Tongue (tissue), 2 donors: ENCODE measurements around the gene TADA1. TPM values are rescaled to one million over a fixed set of nuclear protein-coding genes. Genes with fewer than 3 reads are reported as not detected.
"Not testable (repeated sequence)": the region's sequence is repeated elsewhere in the genome, so short reads cannot be mapped to it uniquely, and the experiment has no call there.

Experiments
- DNase-seq: peaks from one replicate; pipeline ENCODE4 v3.0.0-alpha.2; 2015
- total RNA-seq: library from RNA; depleted of rRNA; stranded (reverse); fragments of >200 nt; gene quantifications from one replicate; pipeline ENCODE4 v1.2.3, GENCODE V29; 2014

The TADA1 gene
- total RNA-seq, 1 donor from 2014 or later: 19.4 TPM

DNA sequence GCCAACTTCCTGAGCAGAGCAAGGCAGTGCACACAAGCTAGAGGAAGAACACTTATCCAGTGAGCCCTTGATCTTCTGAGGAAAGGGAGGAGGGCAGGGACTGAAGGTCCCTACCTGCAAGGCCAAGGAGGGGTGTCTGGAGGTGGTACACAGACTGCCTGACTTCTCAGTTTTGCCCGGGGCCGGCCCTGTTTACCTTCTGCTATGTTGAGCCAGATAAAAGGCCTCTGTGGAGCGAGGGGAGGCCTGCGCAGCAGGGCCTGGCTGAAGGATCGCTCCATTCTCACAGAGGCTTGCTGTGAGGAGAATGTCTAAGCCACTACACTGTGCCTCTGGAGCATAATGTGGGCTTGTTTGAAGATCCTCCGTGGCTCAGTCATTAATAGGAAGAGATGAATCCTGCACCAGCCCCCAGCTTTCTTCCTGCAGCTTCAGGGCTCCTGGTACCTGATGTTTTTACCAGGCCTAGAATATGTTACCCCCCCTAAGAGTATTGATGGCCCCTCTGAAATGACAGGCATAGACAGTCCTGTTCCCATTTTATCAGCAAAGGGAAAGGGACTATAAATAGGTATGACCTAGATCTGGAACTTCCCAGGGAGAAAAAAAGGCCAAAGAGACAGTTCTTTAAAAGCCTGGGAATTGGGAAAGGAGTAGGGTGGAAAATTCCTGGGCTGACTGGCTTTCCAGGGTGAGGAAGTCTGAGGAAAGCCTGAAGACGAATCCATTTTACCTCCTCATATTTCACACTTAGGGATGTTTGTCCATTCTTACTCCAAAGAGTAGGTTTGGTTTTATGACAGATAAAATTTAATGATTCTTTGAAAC is 32.1 kb downstream of the TADA1 start:
- DNase-seq: no peak

DNA sequence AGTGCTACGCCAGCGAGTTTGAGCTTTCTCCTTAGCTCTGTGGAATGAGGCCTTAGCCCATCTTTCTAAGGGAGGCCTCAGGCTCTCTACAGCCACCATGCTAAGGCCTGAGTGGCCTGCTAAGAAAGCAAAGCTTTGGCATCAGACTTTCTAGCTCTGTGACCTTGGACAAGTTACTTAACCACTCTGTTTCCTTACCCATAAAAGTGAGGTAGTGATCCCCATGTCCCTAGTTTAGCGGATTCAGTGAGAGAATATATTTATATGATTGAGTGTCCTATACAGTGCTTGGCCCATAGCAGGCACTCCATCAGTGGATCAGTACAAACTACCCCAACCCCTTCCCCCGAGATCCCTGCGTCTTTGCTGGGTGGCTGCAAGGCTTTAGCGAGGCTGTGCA is 32.7 kb downstream of the TADA1 start:
- DNase-seq: no peak

DNA sequence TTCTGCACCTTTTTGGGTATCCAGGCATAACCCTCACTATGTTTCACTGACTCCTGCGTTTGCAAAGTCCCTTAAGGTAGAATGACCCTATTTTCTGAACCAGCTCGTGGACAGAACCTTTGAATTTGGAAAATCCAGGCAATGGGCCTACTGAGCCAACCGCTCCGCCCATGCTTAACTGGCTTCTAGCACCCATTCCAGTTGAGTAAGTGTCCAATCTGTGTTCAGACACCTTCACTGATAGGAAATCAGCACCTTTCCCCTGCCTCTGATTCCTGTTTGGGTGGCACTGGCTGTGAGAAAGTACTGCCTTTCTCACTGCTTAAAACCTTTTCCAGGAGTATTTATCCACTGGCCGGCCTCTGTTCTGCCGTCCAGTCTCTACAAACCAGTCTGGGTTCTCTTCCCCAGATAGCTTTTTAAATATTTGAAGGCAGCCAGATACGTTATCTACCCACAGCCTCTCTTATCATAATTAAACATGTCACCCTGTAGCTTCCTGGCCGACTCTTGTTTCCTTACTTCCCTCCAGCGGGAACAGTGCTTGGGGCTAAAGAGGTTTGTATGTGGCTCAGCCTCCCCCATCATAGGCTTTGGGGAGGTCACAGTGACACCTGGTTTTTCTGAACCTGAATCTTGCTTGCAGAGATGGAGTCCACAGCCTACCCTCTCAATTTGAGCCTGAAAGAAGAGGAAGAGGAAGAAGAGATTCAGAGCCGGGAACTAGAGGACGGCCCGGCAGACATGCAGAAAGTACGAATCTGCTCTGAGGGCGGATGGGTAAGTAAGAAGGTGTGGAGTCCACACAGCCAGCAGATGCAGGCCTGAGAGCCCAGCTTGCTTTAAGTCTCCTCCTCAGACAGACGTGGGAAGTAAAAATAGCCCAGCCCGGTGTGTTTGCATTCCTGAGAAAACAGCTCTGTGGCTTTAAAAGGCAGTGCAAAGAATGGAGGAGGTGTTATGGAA is 35.5 kb downstream of the TADA1 start:
- no peak for DNase-seq

DNA sequence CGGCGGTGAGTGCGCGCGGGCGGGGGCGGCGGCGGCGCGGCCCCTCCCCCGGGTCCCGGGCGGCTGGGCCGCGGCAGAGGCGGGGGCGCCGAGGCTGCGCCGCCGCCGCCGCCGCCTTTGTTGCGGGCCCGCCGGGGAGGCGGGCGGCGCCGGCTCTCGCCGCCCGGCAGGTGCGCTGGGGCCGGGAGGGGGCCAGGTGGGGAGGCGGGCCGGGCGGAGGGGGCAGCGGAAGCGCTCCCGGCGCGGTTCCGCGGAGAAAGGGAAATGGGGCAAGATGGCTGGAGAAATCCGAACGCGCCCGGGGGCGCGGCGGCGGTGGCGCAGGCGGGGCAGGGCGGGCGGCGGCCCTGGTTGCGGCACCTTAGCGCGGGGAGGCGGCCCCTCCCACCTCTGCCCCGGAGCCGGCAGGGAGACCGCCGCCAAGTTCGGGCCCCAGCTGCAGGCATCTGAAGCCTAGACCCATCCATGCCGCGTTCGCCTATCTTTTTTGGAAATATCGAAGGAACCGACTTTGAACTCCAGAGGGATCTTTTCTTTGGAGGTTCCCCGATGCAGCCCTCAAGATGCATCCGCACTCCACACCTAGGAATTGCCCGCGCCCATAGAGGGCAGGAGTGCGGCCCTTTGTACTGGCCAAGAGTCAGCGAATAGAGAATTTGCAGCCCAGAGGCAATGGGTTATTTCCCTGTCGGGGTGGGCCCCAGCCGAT is 36.3 kb downstream of the TADA1 start:
- DNase-seq: peak; percentile 59

DNA sequence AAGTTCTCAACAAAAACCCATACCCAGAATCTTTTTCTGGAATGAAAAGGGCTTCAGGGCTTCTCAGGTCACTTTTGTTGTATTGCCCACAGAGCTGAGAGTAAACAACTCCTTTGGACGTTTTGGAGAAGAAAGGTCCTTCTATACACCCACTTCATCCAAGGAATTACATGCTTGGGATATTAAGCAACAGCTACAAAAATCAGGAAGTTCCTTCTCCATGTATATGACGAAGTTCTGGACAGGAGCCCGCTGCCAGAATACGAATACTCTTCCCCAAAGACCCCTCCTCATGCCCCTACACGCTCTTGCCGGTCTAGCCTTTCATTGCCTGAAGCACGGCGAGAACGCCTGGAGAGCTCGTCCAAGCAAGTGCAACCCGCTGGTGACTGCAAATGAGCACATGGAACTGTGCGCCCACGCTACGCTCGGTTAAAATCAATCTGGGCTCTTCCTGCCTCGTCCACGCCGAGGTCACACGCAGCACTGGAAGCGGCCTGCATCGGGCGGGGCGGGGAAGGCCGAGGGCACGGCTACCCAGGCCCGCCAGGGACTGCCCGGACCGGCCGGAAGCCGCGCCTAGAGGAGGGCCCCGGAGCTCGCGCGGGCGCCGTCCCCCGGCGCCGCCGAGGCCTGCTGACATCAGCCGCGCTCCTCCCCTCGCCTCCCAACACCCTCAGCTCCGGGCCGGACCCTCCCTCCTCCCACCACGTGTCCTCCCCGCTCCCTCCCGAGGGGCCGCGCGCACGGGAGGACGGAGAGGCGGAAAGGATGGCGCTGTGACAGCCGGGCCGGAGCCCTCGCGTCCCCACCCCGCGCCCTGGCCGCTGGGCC is 37.1 kb downstream of the TADA1 start, which contains the start of gene POGK:
Gene POGK, plus strand, starts transcription at position 710 of the 834 bp plus-strand sequence. CDS start 1,482 bp downstream, outside the sequence.
- peak; percentile 96 for DNase-seq

DNA sequence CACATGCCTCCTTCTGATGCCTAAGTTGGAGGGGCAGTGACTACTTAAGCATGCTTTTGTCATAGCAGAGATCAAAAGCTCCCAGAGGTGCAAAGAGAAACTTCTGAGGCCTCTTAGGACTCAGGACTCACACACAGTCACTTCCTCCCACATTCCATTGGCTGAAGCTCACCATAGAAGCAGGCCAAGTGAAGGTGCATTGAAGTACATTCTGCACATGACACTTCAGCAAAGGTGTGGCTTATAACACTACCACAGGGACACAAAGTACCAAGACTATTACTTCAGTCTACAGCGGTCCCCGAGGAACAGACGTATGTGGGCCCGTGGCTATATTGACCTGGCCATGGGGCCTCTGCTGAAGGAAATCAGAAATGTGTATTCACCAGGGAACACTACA is 39.3 kb downstream of the TADA1 start:
- DNase-seq: no peak

DNA sequence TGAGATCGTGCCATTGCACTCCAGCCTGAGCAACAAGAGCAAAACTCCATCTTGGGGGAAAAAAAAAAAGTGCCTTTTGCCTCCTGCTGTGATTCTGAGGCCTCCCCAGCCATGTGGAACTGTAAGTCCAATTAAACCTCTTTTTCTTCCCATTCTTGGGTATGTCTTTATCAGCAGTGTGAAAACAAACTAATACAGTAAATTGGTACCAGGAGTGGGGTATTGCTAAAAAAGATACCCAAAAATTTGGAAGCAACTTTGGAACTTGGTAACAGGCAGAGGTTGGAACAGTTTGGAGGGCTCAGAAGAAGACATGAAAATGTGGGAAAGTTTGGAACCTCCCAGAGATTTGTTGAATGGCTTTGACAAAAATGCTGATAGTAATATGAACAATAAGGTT is 46.3 kb downstream of the TADA1 start:
- DNase-seq: not testable (repeated sequence)

DNA sequence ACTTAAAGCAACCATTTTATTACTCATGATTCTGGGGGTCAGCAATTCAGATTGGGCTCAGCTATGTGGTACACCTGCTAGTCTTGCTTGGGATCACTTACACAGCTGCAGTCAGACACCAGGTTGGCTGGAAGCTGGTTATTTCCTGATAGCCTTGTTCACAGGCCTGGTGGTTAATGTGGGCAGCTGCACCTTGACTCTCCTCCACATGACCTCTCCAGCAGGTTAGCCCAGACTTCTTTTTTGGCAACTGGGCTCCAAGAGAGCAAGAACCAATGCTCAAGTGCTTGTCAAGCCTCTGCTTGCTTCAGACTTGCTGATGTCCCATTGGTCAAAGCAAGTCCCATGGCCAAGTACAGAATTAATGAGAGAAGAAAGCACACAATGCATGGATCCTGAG is 48.6 kb downstream of the TADA1 start:
- no peak for DNase-seq

DNA sequence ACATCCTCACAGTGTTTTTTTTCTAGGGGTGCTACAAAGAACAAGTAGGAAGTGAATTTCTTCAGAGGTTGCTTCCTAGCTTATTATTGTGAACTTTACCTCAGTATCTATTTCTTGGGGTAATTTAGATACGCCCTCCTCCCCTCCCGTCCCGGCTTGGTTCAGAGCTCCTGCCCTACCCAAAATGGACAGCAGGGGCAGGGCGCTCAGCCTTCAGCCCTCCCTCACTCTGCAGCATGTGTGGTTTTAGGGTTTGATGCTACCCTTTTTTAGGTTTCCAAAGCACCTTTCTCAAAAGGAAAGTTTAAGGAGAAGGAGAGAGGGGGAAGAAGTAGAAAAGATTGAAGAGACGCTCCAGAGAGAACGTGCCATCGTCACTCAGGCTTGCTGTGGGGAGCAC is 53.7 kb downstream of the TADA1 start:
- DNase-seq: no peak

DNA sequence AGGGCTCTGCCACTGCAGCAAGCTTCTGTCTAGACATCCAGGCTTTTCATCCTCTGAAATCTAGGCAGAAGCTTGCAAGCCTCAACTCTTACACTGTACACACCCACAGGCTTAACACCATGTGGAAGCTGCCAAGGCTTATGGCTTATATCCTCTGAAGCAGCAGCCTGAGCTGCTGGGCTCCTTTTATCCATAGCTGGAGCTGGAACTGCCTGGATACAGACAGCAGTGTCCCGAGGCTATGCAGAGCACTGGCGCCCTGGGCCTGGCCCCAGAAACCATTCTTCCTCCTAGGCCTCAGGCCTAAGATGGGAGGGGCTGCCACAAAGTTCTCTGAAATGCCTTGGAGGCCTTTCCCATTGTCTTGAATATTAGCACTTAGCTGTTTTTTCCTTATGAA is 56.1 kb downstream of the TADA1 start:
- no peak for DNase-seq

DNA sequence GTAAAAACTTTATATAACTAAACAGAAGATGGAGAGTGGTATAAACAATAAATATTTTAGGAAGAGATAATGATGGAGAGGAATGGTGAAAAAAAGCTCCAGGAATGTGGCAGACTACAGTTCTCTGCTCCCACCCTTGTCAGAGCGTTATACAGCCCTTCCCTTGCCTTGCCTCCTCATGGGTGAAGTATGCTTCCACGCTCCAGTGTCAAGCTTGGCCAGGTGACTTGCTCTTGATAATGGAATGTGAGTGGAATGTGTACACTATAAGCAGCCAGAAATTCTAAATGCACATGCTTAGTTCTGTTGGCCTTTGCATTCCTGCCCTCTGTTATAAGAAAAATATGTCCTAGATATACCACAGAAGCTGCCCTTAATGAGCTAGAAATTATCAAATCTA is 61.5 kb downstream of the TADA1 start:
- no peak for DNase-seq

DNA sequence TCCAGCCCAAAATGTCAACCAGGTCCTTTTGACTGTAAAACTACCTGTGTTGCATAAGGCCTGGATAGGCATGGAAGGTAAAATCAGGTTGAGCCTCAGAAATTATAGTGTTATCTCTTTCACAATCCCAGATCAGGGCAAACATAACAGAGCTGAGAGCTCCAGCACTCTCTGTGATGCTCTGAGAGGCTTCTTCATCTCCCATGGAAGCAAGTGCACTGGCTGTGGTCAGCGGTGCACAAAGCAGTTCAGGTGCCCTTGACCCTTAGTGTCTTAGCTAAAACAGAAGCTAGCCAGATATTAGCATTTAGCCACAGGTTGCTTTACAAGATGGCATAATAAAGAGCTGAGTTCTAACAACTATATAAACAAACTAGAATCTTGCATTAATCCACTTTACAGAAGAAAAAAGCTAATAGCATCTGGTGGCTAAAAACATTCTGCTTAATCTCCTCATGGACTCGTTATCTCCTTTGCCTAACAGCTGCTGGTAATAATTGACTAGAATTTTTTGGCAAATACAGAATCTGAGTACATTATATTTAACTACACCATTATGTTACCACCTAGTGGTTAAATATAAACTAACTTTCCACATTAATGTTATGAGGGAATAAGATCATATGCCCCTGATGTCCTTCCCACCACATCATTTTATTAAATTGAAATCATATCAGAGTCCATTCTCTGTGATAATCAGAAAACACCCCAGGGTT is 62.4 kb downstream of the TADA1 start:
- DNase-seq: no peak

DNA sequence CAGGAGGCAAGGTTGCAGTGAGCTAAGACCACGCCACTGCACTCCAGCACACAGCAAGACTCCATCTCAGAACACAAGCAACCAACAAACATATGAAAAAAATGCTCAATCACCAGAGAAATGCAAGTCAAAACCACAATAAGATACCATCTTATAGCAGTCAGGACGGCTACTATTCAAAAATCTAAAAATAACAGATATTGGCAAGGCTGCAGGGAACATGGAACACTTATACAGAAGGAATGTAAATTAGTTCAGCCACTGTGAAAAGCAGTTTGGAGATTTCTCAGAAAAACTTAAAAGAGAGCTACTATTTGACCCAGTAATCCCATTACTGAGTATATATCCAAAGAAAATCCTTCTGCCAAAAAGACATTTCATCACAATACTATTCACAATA is 64.4 kb downstream of the TADA1 start:
- no peak for DNase-seq

DNA sequence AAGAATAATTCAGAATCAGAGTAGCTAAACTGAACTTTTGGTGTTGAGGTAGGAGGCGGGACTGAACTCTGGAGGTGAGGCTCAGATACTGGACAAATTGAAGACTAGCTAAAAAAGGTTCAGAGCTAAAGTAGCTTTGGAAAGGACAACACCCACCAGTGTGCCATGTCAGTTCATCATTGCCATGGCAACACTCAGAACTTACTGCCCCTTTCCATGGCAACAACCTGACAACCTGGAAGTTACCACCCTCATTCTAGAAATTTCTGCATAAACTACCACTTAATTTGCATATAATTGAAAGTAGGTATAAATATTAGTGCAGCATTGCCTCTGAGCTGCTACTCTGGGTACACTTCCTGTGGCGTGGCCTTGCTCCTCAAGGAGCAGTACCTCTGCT is 67.1 kb downstream of the TADA1 start:
- DNase-seq: no peak

Other genes starting within 250 kb of the TADA1 start
- 15.5 TPM for gene POGK, start 36.8 kb downstream of the TADA1 start, total RNA-seq
- gene ILDR2, start 99.3 kb upstream of the TADA1 start, total RNA-seq: 6.7 TPM
- not detected for gene MAEL, start 113.0 kb upstream of the TADA1 start, total RNA-seq
- gene GPA33, start 214.1 kb upstream of the TADA1 start, total RNA-seq: 0.41 TPM
- 82.9 TPM for gene STYXL2, start 217.8 kb upstream of the TADA1 start, total RNA-seq